ENCODE measurements around the gene CENPS. TPM values are rescaled to one million over a fixed set of nuclear protein-coding genes. Genes with fewer than 3 reads are reported as not detected.

Gene CENPS
- total RNA-seq, 1 experiment from 2014 or later = 17.8 TPM

DNA sequence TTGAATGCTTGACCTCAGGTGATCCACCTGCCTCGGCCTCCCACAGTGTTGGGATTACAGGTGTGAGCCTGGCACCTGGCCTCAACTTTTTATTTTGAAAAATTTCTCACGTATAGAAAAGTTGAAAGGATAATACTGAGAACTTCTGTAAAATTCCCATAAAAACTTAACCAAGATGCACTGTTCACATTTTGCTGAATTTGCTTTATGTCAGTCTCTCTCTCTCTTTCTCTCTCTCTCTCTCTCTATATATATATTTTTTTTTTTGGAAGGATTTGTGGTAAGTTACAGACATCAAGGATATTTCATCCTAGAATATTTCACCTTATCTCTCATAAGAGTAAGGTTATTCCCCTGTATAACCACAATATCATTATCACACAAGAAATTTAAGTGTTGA, 50.4 kb downstream of the CENPS start:
- no peaks in the 10 kb centered on the region for H3K27me3 Mint-ChIP-seq (ENCODE audit: low read depth)
- no peak overlapping the region for H3K4me3 Mint-ChIP-seq
- peaks cover 12% of the 10 kb centered on the region; the same call in 1 of the 2 replicates for H3K79me2 ChIP-seq (ENCODE audit: insufficient read depth, low read length)
- no peak for TF ChIP-seq CTCF (conservative IDR thresholded peaks at IDR 0.05)
- no peak overlapping the region for H2AFZ ChIP-seq (ENCODE audit: low read length)
- peaks cover 4% of the 10 kb centered on the region for H3K23me2 ChIP-seq (ENCODE audit: insufficient read length, low read depth, low read length, poor library complexity, severe bottlenecking)
- no peaks in the 10 kb centered on the region for H3K27me3 ChIP-seq (ENCODE audit: insufficient read depth, low read length)
- peaks cover 8 to 9% of the 10 kb centered on the region in 2 experiments for H3K4me1 Mint-ChIP-seq
- no peak overlapping the region for H3K23ac ChIP-seq (ENCODE audit: insufficient read length, low read depth, low read length)
- H3K14ac ChIP-seq (ENCODE audit: insufficient read depth, low read length) = no peak overlapping the region
- H2BK120ac ChIP-seq (ENCODE audit: low read depth, low read length, poor library complexity, severe bottlenecking) = no peak overlapping the region
- no peak overlapping the region for H2AK5ac ChIP-seq (ENCODE audit: insufficient read length, low read length)
- H3K79me1 ChIP-seq (ENCODE audit: insufficient read depth, low read depth, low read length, poor library complexity, severe bottlenecking) = peaks cover 13% of the 10 kb centered on the region
- H3K18ac ChIP-seq (ENCODE audit: insufficient read length, low read depth, low read length) = no peak overlapping the region
- no peak overlapping the region for H3T11ph ChIP-seq (ENCODE audit: low read length)
- no CpG with 5 or more reads among the region's 2 CpGs for WGBS (ENCODE audit: extremely low coverage, insufficient read length, low lambda C conversion rate)
- no peak for DNase-seq
- H3K9ac ChIP-seq (ENCODE audit: extremely low read depth, insufficient read length, low read length) = no peak overlapping the region
- no peak overlapping the region for H3K56ac ChIP-seq (ENCODE audit: insufficient read length, low read depth, low read length)
- H3K9me3 Mint-ChIP-seq = no peaks in the 10 kb centered on the region; a peak in 1 of 5 replicates
- no peak overlapping the region for H4K91ac ChIP-seq (ENCODE audit: insufficient read length, low read depth, low read length)
- no peaks in the 10 kb centered on the region; the same call in 1 of the 2 replicates for H3K4me1 ChIP-seq (ENCODE audit: insufficient read depth, low read length)
- H4K5ac ChIP-seq (ENCODE audit: insufficient read length, low read depth, low read length) = no peak overlapping the region
- H2BK20ac ChIP-seq (ENCODE audit: low read depth, low read length, poor library complexity, severe bottlenecking) = no peak overlapping the region
- no peak overlapping the region for H2BK15ac ChIP-seq (ENCODE audit: low read depth, low read length)
- H3K27ac Mint-ChIP-seq = no peak overlapping the region
- H3K4ac ChIP-seq (ENCODE audit: low read depth, low read length) = no peak overlapping the region
- no peak overlapping the region for H3K27ac ChIP-seq (ENCODE audit: insufficient read length, low read depth, low read length)
- no peak overlapping the region for H2BK12ac ChIP-seq (ENCODE audit: insufficient read length, low read depth, low read length)
- peaks cover 2 to 5% (median 5%) of the 10 kb centered on the region in 3 experiments; a peak in 5 of 7 replicates for H3K36me3 Mint-ChIP-seq (ENCODE audit: insufficient read depth in 1 of 3, low read depth in 3 of 3)
- H4K20me1 ChIP-seq (ENCODE audit: control insufficient read depth, insufficient read depth, insufficient read length) = no peaks in the 10 kb centered on the region
- H4K8ac ChIP-seq (replicated peaks; ENCODE audit: insufficient read length, low read depth, low read length) = no peak overlapping the region
- no peaks in the 10 kb centered on the region for H3K9me3 ChIP-seq (ENCODE audit: control insufficient read depth, low read depth, low read length)
- no peak overlapping the region for H3K4me2 ChIP-seq (ENCODE audit: insufficient read depth, insufficient read length, low read length)
- H2BK5ac ChIP-seq (ENCODE audit: insufficient read length, low read length) = no peak overlapping the region
